ENCODE data around the gene PRRT2.
"Not testable (repeated sequence)": the region's sequence is repeated elsewhere in the genome, so short reads cannot be mapped to it uniquely, and the experiment has no call there.

The PRRT2 gene

DNA sequence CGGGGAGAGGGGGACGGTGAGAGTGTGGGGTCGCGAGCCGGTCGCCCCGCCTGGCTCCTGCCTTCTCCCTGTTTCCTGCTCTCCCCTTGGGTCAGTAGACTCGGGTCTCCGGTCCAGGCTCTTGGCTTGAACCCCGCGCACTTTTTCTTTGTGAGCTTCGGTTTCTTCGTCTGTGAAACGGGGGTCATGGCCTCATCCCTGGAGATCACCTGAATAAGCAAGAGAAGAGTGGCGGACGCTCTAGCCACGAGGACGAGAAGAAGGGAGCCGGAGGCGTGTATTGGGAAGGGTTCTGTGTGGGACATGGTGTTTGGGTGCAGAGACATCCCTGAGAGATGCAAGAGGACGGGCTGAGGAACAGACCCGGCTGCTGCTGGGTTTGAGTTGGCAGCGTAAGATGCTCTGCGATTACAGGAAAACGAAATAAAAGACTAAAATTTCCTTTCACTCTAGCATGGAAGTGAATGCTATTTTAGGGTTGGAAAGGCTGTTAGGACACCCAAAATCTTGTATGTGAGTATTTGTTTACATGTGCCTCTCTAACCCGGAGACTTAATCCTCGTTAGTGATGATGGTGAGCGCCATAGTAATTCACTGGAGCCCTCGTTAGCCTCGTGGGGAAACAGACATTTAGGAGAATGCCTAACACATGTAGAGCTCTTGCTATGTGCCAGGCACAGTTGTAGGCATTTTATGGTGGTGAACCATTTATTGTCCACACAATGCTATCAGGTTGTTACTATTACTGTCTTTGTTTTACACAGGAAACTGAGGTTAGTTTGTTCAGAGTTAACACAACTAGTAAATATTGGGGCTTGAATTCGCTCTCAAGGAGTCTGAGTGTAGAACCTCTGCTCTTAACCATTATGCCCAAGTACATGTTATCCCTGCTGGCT lies 20.8 kb upstream of the PRRT2 start:
- DNase-seq (ENCODE audit: extremely low spot score), result no peak
- CTCF ChIA-PET, result interaction anchor here (0.8 to 4.7 kb wide), 25 partner anchors 8 to 205 kb away, joined by 3 to 41 read pairs (median 6); partner anchors contain the start of genes C16orf54, HIRIP3, INO80E and MVP
- TF ChIP-seq, protein P1, sequence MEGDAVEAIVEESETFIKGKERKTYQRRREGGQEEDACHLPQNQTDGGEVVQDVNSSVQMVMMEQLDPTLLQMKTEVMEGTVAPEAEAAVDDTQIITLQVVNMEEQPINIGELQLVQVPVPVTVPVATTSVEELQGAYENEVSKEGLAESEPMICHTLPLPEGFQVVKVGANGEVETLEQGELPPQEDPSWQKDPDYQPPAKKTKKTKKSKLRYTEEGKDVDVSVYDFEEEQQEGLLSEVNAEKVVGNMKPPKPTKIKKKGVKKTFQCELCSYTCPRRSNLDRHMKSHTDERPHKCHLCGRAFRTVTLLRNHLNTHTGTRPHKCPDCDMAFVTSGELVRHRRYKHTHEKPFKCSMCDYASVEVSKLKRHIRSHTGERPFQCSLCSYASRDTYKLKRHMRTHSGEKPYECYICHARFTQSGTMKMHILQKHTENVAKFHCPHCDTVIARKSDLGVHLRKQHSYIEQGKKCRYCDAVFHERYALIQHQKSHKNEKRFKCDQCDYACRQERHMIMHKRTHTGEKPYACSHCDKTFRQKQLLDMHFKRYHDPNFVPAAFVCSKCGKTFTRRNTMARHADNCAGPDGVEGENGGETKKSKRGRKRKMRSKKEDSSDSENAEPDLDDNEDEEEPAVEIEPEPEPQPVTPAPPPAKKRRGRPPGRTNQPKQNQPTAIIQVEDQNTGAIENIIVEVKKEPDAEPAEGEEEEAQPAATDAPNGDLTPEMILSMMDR (IDR thresholded peaks at IDR 0.05; ENCODE audit: control extremely low read depth, extremely low read depth, low read depth, missing control alignments), result no peak
- POLR2A ChIA-PET, result interaction anchor here (0.8 to 1.6 kb wide), 4 partner anchors 12 to 147 kb away, joined by 3 to 4 read pairs (median 3); no protein-coding TSS in a partner anchor

- TF ChIP-seq, protein P1 (IDR thresholded peaks at IDR 0.05; ENCODE audit: control extremely low read depth, extremely low read depth, low read depth, missing control alignments), result no peak
- ChIA-PET CTCF (interaction anchor here (1.1 to 4.7 kb wide), 2 partner anchors 11 to 15 kb away, joined by 3 to 41 read pairs; no protein-coding TSS in a partner anchor), POLR2A (no interaction called here)
- no peak for DNase-seq (ENCODE audit: extremely low spot score)
Observed at GRCh38 chr16:29791845-29792807, 19.9 kb upstream of the PRRT2 start.

GRCh38 chr16:29793153-29793552 lies 18.8 kb upstream of the PRRT2 start:
- CTCF ChIA-PET, result interaction anchor here (1.3 to 4.7 kb wide), 3 partner anchors 10 to 29 kb away, joined by 3 to 41 read pairs (median 6); partner anchors contain the start of gene PAGR1
- DNase-seq (ENCODE audit: extremely low spot score); POLR2A ChIA-PET: not testable (repeated sequence)

- POLR2A ChIA-PET, result interaction anchor here (0.7 kb wide), 1 partner anchor 865 kb away, joined by 3 read pairs; no protein-coding TSS in a partner anchor
- CTCF ChIA-PET, result interaction anchor here (1.3 to 2.0 kb wide), 3 partner anchors 21 to 103 kb away, joined by 3 to 6 read pairs (median 4); partner anchors contain the start of gene PAGR1
- TF ChIP-seq, protein P1 (IDR thresholded peaks at IDR 0.05; ENCODE audit: control extremely low read depth, extremely low read depth, low read depth, missing control alignments), result no peak
- DNase-seq (ENCODE audit: extremely low spot score), result no peak
Observed at GRCh38 chr16:29794231-29794710, 17.7 kb upstream of the PRRT2 start.

GRCh38 chr16:29802416-29802935 lies 9.5 kb upstream of the PRRT2 start:
- ChIA-PET POLR2A (interaction anchor here (0.6 to 0.7 kb wide), 3 partner anchors 12 to 826 kb away, joined by 3 to 6 read pairs (median 3); partner anchors contain the start of gene KIF22), CTCF (interaction anchor here (2.0 to 4.3 kb wide), 3 partner anchors 11 to 45 kb away, joined by 5 to 41 read pairs (median 15); partner anchors contain the start of gene KIF22)
- TF ChIP-seq, protein P1 (IDR thresholded peaks at IDR 0.05; ENCODE audit: control extremely low read depth, extremely low read depth, low read depth, missing control alignments), result no peak
- DNase-seq (ENCODE audit: extremely low spot score), result no peak

DNA sequence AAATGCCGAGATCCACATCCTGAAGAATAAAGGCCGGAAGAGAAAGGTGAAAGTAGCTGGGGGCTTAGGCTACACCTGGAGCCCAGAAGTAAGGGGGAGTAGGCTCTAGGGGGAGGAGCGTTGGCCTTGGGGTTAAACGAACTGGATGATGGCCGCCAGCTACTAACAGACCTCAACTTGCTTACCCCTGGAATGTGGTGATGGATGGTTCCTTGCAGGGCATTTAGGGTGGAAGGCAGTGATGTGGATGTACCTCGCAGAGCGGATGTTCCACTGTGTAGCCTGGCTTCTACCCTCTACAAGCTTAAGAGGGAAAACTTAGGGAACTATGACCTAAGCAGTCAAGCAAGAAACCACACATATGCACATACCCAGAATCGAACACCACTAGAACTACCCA lies 8.0 kb upstream of the PRRT2 start:
- DNase-seq (ENCODE audit: extremely low spot score), result no peak
- TF ChIP-seq, protein P1 (IDR thresholded peaks at IDR 0.05; ENCODE audit: control extremely low read depth, extremely low read depth, low read depth, missing control alignments), result no peak
- POLR2A ChIA-PET, result interaction anchor here (0.7 kb wide), 1 partner anchor 117 kb away, joined by 3 read pairs; no protein-coding TSS in a partner anchor
- CTCF ChIA-PET, result interaction anchor here (0.6 to 4.3 kb wide), 6 partner anchors 13 to 256 kb away, joined by 3 to 41 read pairs (median 8); partner anchors contain the start of genes KIF22 and PAGR1
